PC-3 (cell line): ENCODE data around the gene PRM1.

Experiments used
- EZH2 ChIP-seq: fragments of 300-600 bp; sonication (generic); IDR thresholded peaks from one replicate; pipeline ENCODE4 v1.6.1; 2017; ENCODE audit warnings: antibody characterized with exemption, mild to moderate bottlenecking, low read length; ENCODE audit not compliant: unreplicated experiment
- EZH2phosphoT487 ChIP-seq: fragments of 300-600 bp; sonication (generic); IDR thresholded peaks from 2 replicates; pipeline ENCODE4 v1.6.1; 2018; ENCODE audit warnings: mild to moderate bottlenecking, antibody characterized with exemption, low read length, borderline replicate concordance
- TF ChIP-seq, protein P1 (sequence below): fragments of 300-600 bp; sonication (generic); conservative IDR thresholded peaks from 2 replicates; pipeline ENCODE4 v1.5.1; 2017; ENCODE audit warnings: antibody characterized with exemption, low read depth, mild to moderate bottlenecking, low read length

DNA sequence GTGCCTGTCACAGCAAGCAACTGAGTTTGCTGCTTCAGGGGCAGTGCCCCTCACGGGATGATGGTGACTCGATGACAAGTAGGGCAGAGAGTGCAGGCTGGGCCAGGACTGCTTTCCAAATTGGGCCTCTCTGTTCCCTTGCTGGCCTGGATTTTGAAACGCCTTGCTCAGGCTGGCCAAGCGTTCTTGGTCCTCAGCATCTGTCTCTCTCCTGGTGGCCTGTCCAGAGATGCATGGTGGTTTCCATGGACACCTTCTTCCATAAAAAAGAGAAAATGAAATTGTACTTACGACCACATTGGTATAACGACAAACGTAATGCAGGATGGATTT is 19.4 kb upstream of the PRM1 start:
- TF ChIP-seq, protein P1, sequence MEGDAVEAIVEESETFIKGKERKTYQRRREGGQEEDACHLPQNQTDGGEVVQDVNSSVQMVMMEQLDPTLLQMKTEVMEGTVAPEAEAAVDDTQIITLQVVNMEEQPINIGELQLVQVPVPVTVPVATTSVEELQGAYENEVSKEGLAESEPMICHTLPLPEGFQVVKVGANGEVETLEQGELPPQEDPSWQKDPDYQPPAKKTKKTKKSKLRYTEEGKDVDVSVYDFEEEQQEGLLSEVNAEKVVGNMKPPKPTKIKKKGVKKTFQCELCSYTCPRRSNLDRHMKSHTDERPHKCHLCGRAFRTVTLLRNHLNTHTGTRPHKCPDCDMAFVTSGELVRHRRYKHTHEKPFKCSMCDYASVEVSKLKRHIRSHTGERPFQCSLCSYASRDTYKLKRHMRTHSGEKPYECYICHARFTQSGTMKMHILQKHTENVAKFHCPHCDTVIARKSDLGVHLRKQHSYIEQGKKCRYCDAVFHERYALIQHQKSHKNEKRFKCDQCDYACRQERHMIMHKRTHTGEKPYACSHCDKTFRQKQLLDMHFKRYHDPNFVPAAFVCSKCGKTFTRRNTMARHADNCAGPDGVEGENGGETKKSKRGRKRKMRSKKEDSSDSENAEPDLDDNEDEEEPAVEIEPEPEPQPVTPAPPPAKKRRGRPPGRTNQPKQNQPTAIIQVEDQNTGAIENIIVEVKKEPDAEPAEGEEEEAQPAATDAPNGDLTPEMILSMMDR = no peak
- no peak for TF ChIP-seq EZH2
- no peak for TF ChIP-seq EZH2phosphoT487
